ENCODE measurements around the gene PASK.
"Not testable (repeated sequence)": the region's sequence is repeated elsewhere in the genome, so short reads cannot be mapped to it uniquely, and the experiment has no call there.

The PASK gene

DNA sequence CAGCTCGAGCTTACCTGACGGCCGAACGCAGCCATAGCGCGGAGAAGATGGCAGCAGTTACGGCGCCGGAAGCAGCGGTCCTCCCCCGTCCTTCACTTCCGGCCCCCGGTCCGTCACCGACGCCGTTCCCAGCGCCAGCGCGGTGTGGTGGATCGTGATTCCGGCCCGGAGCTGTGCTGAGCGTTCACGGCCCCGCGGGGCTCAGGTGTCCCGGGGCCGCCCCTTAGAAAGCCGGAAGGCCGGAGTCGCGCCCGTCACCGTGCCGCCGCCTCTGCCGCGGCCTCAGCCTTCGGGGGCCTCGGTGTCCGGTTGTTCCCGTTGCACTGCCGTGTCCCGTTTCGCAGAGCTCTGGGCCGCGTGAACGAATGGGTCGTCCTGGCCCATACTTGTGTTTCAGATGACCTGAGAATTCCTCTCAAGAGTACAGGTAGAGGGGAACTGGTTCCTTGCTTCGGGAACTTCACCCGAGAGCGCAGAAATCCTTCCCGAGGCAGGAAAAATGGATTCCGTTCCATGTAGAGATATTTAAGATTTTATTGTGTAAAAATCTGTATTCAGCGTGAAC lies 47.0 kb downstream of the PASK start, which contains the start of gene MTERF4:
MTERF4 (minus strand) TSS at position 49 of the 565 bp plus-strand sequence; CDS start at position 35, 14 bp downstream.
- peak; percentile 79 for DNase-seq

- DNase-seq = no peak
These were observed 50.0 kb downstream of the PASK start for GRCh38 chr2:241099246-241099645.

- no peak for DNase-seq
These were observed 52.3 kb downstream of the PASK start for GRCh38 chr2:241096979-241097378.

DNA sequence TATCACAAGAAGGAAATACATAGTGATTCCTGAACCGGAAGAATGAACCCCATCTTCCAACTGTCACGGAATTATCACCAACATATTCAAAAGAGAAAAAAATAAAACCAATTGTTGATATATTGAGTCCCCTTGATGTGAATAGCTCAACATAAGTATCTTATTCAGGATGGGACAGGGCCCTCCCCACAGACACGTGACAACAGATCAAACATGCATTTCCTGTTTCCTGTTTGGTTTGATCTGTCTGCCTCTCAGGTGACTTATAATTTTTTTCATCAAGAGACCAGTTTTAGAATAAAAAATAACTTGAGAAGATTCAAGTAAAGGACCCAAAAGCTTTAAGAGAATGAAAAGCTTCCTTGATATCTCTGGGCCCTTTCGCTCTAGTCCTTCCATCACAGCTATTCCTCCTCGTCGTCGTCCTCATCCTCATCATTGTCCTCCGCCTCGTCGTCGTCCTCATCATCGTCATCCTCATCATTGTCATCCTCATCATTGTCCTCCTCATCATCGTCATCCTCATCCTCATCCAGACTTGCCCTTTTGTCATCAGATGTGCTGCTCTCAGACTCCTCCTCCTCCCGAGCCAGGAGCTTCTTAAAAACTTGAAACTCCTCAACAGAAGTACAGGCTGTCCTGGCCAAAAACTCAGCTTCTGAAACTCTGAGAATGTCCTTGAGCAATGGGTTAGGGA lies 53.5 kb downstream of the PASK start:
- DNase-seq = peak; percentile 36

GRCh38 chr2:241094924-241095420 lies 54.3 kb downstream of the PASK start:
- DNase-seq = no peak

GRCh38 chr2:241094172-241094571 lies 55.1 kb downstream of the PASK start:
- DNase-seq = no peak

DNA sequence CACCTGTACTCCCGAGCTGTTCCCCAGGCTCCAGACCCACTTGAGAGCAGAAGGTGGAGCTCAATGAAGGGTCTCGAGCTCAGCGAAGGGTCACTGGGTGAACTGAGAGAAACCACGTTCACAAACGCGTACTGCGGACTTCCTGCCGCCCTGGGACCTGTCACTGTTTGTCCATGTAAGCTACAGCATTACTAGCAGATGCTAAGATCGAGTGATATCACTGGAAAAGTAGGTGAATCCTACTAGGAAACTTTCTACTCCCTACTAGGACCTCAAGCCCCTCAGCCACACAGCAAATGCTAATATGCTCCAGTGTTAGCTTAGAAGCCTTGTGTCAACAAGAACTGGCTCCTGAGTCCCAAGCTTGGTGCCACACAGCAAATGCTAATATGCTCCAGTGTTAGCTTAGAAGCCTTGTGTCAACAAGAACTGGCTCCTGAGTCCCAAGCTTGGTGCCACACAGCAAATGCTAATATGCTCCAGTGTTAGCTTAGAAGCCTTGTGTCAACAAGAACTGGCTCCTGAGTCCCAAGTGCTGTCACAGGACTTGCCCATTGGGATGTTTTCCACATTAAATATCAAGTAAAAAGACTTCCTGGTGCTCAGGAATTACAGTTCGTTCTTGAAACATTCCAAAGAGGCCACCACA lies 56.0 kb downstream of the PASK start:
- DNase-seq = not testable (repeated sequence)

GRCh38 chr2:241092677-241093076 lies 56.6 kb downstream of the PASK start:
- DNase-seq = no peak

DNA sequence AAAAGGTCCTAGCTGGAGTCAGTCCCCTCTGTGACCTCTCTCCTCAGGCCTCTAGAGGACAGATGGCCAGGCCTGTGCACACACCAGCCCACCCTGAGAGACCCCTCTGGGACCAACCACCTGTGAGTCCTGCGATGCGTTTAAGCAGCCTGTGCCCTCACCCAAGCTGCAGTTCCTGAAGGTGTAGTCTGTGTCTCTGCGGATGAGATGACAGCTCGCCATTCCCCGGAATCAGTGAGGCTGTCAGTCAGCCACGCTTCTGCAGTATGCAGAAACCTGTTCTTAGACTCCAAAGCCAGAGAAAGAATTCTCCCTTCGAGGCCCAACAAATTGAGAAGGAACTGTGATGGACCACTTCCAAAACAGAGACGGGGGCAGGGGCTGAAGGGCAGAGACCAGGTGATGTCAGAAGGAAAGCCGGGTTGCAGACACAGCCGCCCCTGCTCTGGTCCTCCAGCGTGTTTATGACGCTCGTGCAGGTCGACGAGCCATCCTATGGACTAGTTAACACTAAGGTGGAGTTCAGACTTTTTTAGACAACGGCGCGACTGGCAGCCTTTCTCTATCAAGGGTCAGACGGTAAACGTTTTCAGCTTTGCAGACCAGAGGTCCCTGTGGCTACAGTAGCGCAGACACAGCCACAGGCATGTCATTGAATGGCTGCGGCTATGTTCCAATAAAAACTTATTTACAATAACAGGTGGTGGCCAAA lies 57.4 kb downstream of the PASK start:
- no peak for DNase-seq

DNA sequence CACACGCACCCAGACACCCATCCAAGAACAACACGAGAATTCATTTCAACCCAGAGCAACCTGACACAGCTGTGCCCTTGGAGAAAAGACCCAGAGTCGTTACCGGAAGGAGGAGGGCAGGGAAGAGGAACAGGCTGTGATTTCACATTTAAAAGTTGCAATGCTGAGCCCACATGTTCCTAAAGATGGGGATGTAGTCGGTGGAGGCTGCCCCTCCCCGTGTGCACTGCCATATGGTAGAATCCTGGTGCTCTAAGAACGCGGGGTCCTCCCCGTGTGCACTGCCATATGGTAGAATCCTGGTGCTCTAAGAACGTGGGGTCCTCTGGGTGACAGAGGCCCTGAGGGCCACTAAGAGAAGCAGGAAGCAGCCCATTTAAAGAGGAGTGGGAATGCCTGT lies 58.1 kb downstream of the PASK start:
- DNase-seq = no peak

GRCh38 chr2:241088791-241089732 lies 60.2 kb downstream of the PASK start:
- DNase-seq = no peak

GRCh38 chr2:241088376-241088775 lies 60.9 kb downstream of the PASK start:
- DNase-seq = no peak

- no peak for DNase-seq
These were observed 61.6 kb downstream of the PASK start for GRCh38 chr2:241087420-241088268.

GRCh38 chr2:241084856-241085444 lies 64.3 kb downstream of the PASK start:
- no peak for DNase-seq

DNA sequence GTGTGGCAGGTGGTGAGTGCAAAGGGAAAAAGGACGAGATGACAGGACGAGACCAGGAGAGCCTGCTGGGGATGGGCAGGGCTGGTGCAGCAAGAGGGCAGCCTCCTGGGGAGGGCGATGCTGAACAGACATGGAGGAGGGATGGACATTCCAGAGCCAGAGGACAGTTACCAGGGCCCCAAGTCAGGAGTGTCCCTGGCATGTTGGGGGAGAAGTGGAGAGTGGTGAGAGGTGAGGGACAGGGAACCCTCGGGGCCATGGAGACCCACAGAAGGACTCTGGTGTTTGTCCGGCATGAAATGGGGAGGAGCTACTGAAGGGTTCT lies 66.2 kb downstream of the PASK start:
- DNase-seq = no peak

- DNase-seq = no peak
These were observed 66.8 kb downstream of the PASK start for GRCh38 chr2:241082341-241083090.

- DNase-seq = no peak
These were observed 67.5 kb downstream of the PASK start for GRCh38 chr2:241081643-241082340.

DNA sequence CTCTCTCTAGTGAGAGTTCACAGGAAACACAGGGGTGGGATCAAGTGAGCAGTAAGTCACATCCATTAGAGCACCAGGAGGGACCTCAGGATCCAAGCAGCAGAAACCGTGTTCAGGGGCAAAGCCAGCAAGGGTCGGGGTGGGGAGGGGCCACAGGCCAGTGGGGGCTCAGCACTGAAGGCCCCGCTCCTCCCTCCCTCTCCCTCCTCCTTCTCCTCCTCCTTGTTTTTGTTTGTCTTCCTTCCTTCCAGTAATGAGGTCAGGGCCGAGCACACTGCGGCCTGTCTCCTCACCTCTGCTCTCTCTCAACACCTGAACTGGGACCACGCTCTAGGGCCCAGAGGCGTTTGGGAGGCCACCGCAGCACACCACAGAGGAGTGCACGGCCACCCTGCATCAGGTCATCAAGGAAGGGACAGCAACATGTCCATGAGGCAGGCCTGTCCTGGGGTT lies 68.1 kb downstream of the PASK start:
- DNase-seq = no peak

DNA sequence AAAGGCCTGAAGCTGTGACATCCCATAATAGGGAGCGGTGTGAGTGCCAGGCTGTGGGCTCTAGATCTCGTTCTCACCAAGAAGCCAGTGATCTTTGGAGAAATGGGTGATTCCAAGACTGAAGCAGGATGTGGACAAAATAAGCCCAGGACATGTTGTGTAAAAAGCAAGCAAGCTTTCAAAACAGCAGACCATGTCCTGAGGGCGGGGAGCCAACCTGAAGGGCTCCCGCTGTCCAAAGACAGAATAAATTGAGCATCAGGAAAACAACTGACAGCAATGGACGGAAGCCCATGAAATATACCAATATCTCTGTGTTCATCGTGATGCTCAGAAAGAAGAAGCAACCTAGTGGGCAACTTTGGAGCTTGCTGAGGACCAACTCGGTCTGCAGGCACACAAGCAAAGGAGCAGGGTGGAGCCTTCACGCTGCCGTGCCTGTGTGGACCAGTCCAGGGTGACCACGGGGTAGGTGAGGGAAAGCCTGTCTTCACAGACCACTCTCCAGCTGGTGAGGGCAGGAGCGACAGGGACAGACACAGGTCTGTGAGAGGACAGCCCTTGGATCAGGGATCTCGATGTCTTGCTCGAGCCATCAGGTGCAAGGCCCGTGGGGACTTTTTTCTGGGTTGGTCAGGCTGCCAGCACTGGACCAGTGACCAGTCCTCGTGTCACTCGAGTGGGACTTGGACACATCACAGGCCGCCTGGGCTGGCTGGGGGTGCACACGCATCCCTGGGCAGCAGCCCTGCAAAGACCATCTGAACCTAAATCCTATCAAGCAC lies 68.7 kb downstream of the PASK start:
- DNase-seq = no peak

Measured in activated CD4-positive, alpha-beta T cell treated with anti-CD3 and anti-CD28 coated beads for 1 hour (primary cell).